ENCODE measurements around the gene KCNN4. TPM values are rescaled to one million over a fixed set of nuclear protein-coding genes. Genes with fewer than 3 reads are reported as not detected.

KCNN4 gene
- total RNA-seq, 1 experiment from 2014 or later, result 29.7 TPM

DNA sequence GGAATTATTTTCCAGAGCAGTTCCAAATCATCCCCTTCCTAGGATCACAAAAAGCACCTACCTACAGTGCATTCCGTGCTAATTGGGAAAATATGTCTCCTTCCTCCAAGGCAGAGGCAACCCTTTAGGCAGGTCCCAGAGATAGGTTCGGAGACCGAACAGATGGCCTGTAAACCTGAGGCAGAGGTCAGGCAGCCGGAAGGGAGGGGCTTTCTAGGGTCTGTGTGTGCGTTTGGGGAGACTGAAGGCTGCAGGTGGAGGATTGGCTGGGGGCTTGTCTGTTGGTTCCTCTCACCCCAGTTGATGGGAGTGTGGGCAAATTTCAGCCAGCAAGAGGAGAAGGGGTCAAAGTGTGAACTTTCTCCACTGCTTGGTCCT, 7.1 kb downstream of the KCNN4 start:
- H3K36me3 ChIP-seq (ENCODE audit: control insufficient read depth, insufficient read depth, low read length), result 0 out of 2 replicates have a peak, but pooled peaks cover under 1% of the 10 kb centered on the region

DNA sequence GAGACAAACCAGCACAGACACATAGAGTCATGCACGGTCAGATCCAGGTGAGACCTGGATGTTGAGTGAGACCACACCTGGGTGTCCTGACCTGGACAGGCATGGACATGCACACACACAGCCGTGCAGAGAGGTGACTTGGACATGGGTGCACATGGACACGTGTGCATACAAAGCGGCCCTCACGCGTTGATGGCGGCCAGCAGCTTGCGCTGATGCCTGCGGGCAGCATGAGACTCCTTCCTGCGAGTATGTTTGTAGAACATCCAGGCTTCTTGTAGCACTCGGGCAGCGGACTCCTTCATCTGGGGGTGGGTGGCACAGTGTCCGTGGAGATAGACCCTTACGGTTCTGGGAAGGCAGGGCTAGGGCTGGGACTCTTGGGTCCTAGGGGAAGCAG, 11.5 kb downstream of the KCNN4 start:
- Histone ChIP-seq H3K9me3 (ENCODE audit: control insufficient read depth, insufficient read depth, low read depth, low read length) (no peaks in the 10 kb centered on the region), H3K4me3 (ENCODE audit: low read depth in 2 of 2, low read length in 2 of 2) (no peak overlapping the region), H3K4me1 (ENCODE audit: control insufficient read depth, insufficient read depth, low read length) (peaks cover 19% of the 10 kb centered on the region), H3K27ac (ENCODE audit: low read length) (no peak overlapping the region), H3K36me3 (ENCODE audit: control insufficient read depth, insufficient read depth, low read length) (0 out of 2 replicates have a peak, but pooled peaks cover 3% of the 10 kb centered on the region), H3K27me3 (ENCODE audit: control insufficient read depth, insufficient read depth, low read length) (no peaks in the 10 kb centered on the region)
- CTCF ChIA-PET, result no interaction called here
- POLR2A ChIA-PET, result no interaction called here
- intact Hi-C loops (cut with micrococcal nuclease; ENCODE audit: unreplicated experiment) (no loop called here), in situ Hi-C loops (cut with HindIII; ENCODE audit: low pct_unique_long_range_greater_than_20kb, low sequenced_read_pairs) (no loop called here)
- ATAC-seq (no peak), DNase-seq (ENCODE audit: low read depth, low spot score) (no peak)
- TF ChIP-seq POLR2AphosphoS5 (IDR thresholded peaks at IDR 0.05; ENCODE audit: low read depth, low read length), result no peak
- no peak for TF ChIP-seq REST (IDR thresholded peaks at IDR 0.05; ENCODE audit: insufficient read depth in 1 of 2, low read depth in 2 of 2, low read length in 1 of 2)
- TF ChIP-seq SIN3A (IDR thresholded peaks at IDR 0.05; ENCODE audit: borderline replicate concordance, insufficient read depth, low read depth, low read length), result no peak
- no peak for TF ChIP-seq CTCF (IDR thresholded peaks at IDR 0.05)
- BruUV-seq (replicated peaks), result no TSS peak

More for the DNA sequence above, 7.1 kb downstream of the KCNN4 start:
- DNase-seq (ENCODE audit: low read depth, low spot score) (no peak), ATAC-seq (no peak)
- intact Hi-C loops (cut with micrococcal nuclease; ENCODE audit: unreplicated experiment) (no loop called here), in situ Hi-C loops (cut with HindIII; ENCODE audit: low pct_unique_long_range_greater_than_20kb, low sequenced_read_pairs) (no loop called here)
- Histone ChIP-seq H3K4me3 (ENCODE audit: low read depth in 2 of 2, low read length in 2 of 2) (no peak overlapping the region), H3K4me1 (ENCODE audit: control insufficient read depth, insufficient read depth, low read length) (peaks cover 12% of the 10 kb centered on the region), H3K27ac (ENCODE audit: low read length) (no peak overlapping the region), H3K9me3 (ENCODE audit: control insufficient read depth, insufficient read depth, low read depth, low read length) (no peaks in the 10 kb centered on the region), H3K27me3 (ENCODE audit: control insufficient read depth, insufficient read depth, low read length) (no peaks in the 10 kb centered on the region)
- no TSS peak for BruUV-seq (replicated peaks)
- TF ChIP-seq CTCF (IDR thresholded peaks at IDR 0.05), result no peak
- TF ChIP-seq REST (IDR thresholded peaks at IDR 0.05; ENCODE audit: insufficient read depth in 1 of 2, low read depth in 2 of 2, low read length in 1 of 2), result no peak
- TF ChIP-seq TCF7L2 (IDR thresholded peaks at IDR 0.05; ENCODE audit: low read depth, low read length), result no peak
- no peak for TF ChIP-seq SIN3A (IDR thresholded peaks at IDR 0.05; ENCODE audit: borderline replicate concordance, insufficient read depth, low read depth, low read length)
- TF ChIP-seq POLR2AphosphoS5 (IDR thresholded peaks at IDR 0.05; ENCODE audit: low read depth, low read length), result no peak
- ChIA-PET POLR2A (no interaction called here), CTCF (no interaction called here)
